Gastrocnemius medialis (tissue), 4 donors: ENCODE results near the gene CTTNBP2NL.

ENCODE experiments used
- CTCF ChIP-seq, 5 experiments: fragments of 450-650 bp in 3 of 5; fragments of 200-600 bp in 2 of 5; sonication (generic) in 2 of 5; IDR thresholded peaks in 4 of 5; conservative IDR thresholded peaks in 1 of 5; 1 replicate in 4 of 5; 2 replicates in 1 of 5; pipeline ENCODE4 v1.5.1; 2016 to 2019; ENCODE audit warnings: antibody characterized with exemption in 5 of 5, mild to moderate bottlenecking in 3 of 5, moderate library complexity in 3 of 5
- POLR2A ChIP-seq, 2 donors: fragments of 450-650 bp; IDR thresholded peaks; one replicate each; pipeline ENCODE4 v1.6.1; 2017; ENCODE audit warnings: antibody characterized with exemption in 2 of 2, mild to moderate bottlenecking in 2 of 2, moderate library complexity in 2 of 2

- no peak for TF ChIP-seq POLR2A (IDR thresholded peaks at IDR 0.05)
- no peak for TF ChIP-seq CTCF (IDR thresholded peaks at IDR 0.05 in 4 of 5, conservative IDR thresholded peaks at IDR 0.05 in 1 of 5)
Observed at GRCh38 chr1:112509660-112510178, 113.7 kb downstream of the CTTNBP2NL start.
